Loucy (cell line): ENCODE measurements around the gene HOXB4.

ENCODE experiments used
- CTCF ChIP-seq: fragments of 200-600 bp; sonication (generic); conservative IDR thresholded peaks from 2 replicates; pipeline ENCODE4 v1.5.1; 2014; ENCODE audit warnings: mild to moderate bottlenecking, antibody characterized with exemption, low read length
- EZH2phosphoT487 ChIP-seq: fragments of 200-600 bp; IDR thresholded peaks from 2 replicates; pipeline ENCODE4 v1.6.1; 2018; ENCODE audit warnings: antibody characterized with exemption, mild to moderate bottlenecking, moderate library complexity, borderline replicate concordance

DNA sequence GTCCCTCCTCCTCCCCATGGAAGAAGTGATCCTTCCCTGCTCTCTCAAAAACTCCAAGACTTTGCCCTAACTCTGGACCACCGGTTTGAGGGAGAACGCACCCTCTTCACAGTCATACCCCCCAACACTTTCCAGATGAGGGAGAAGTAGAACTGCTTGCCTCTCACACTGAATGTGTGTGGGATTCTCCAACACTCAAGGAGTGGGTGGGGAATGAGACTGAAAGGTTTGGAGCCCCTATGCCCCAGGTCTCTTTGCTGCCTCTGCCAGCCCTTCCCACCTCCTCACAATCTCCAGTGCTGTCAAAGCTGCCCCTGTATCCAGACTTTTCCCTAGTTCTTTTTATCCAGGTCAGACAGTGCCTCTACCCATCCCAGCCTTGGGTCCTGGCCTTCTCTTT is 11.4 kb downstream of the HOXB4 start:
- TF ChIP-seq CTCF (no peak), EZH2phosphoT487 (no peak)
